Tibial nerve (tissue), 3 donors: ENCODE data around the gene RBM4B.

ENCODE experiments used
- CTCF ChIP-seq, 5 experiments: fragments of 200-600 bp in 3 of 5; fragments of 450-650 bp in 2 of 5; sonication (generic) in 3 of 5; IDR thresholded peaks; one replicate each; pipeline ENCODE4 v1.5.1; 2016 to 2019; ENCODE audit warnings: antibody characterized with exemption in 5 of 5, mild to moderate bottlenecking in 3 of 5, moderate library complexity in 2 of 5
- POLR2A ChIP-seq, 2 donors: fragments of 450-650 bp; IDR thresholded peaks; one replicate each; pipeline ENCODE4 v1.6.1; 2017; ENCODE audit warnings: antibody characterized with exemption in 2 of 2, mild to moderate bottlenecking in 2 of 2, moderate library complexity in 2 of 2

- TF ChIP-seq CTCF (IDR thresholded peaks at IDR 0.05) (no peak), POLR2A (IDR thresholded peaks at IDR 0.05) (no peak)
Observed at GRCh38 chr11:66631883-66632282, 45.8 kb downstream of the RBM4B start.
